Measurements from ENCODE around the gene SETBP1.

- no peak for TF ChIP-seq CTCF (IDR thresholded peaks at IDR 0.05; ENCODE audit: low read length)
- TF ChIP-seq EZH2 (IDR thresholded peaks at IDR 0.05; ENCODE audit: borderline replicate concordance, low read length) = no peak
Observed at GRCh38 chr18:44741511-44741910, 60.8 kb downstream of the SETBP1 start.
